Stimulated activated CD4-positive, alpha-beta T cell treated with anti-CD3 and anti-CD28 coated beads, Interleukin-4, amount 100 ng/mL, for 24 hours (primary cell): ENCODE measurements around the gene MDM2.

Experiments used
- DNase-seq: peaks from one replicate; pipeline ENCODE4 v3.0.0-alpha.2; 2020

MDM2 gene

GRCh38 chr12:68855771-68856170 is 47.8 kb downstream of the MDM2 start:
- no peak for DNase-seq

GRCh38 chr12:68856510-68856909 is 48.5 kb downstream of the MDM2 start:
- DNase-seq = no peak

- DNase-seq = no peak
These were observed 53.9 kb downstream of the MDM2 start for GRCh38 chr12:68861890-68862289.

- no peak for DNase-seq
These were observed 55.3 kb downstream of the MDM2 start for GRCh38 chr12:68863109-68863770.

- DNase-seq = peak; percentile 30
These were observed 56.0 kb downstream of the MDM2 start for GRCh38 chr12:68863886-68864454.

GRCh38 chr12:68864604-68865003 is 56.6 kb downstream of the MDM2 start:
- DNase-seq = no peak

GRCh38 chr12:68865399-68866164 is 57.6 kb downstream of the MDM2 start:
- no peak for DNase-seq

GRCh38 chr12:68866950-68867349 is 59.0 kb downstream of the MDM2 start:
- DNase-seq = no peak

- no peak for DNase-seq
These were observed 59.6 kb downstream of the MDM2 start for GRCh38 chr12:68867606-68868005.

GRCh38 chr12:68868043-68868790 is 60.2 kb downstream of the MDM2 start:
- no peak for DNase-seq

GRCh38 chr12:68870011-68870410 is 62.0 kb downstream of the MDM2 start:
- DNase-seq = no peak

GRCh38 chr12:68870443-68870842 is 62.5 kb downstream of the MDM2 start:
- no peak for DNase-seq

GRCh38 chr12:68871396-68871795 is 63.4 kb downstream of the MDM2 start:
- DNase-seq = no peak

- peak; percentile 10 for DNase-seq
These were observed 63.9 kb downstream of the MDM2 start for GRCh38 chr12:68871921-68872320.

GRCh38 chr12:68873316-68873715 is 65.3 kb downstream of the MDM2 start:
- no peak for DNase-seq

- DNase-seq = no peak
These were observed 68.5 kb downstream of the MDM2 start for GRCh38 chr12:68876461-68876860.

GRCh38 chr12:68877583-68877982 is 69.6 kb downstream of the MDM2 start:
- DNase-seq = no peak

- no peak for DNase-seq
These were observed 70.3 kb downstream of the MDM2 start for GRCh38 chr12:68878283-68878682.

GRCh38 chr12:68878846-68879245 is 70.9 kb downstream of the MDM2 start:
- DNase-seq = no peak

- no peak for DNase-seq
These were observed 72.8 kb downstream of the MDM2 start for GRCh38 chr12:68880660-68881325.

- DNase-seq = no peak
These were observed 74.4 kb downstream of the MDM2 start for GRCh38 chr12:68882251-68882964.

GRCh38 chr12:68883151-68883550 is 75.2 kb downstream of the MDM2 start:
- DNase-seq = no peak
